H9 (cell line): ENCODE results near the gene NPBWR2. TPM values are rescaled to one million over a fixed set of nuclear protein-coding genes. Genes with fewer than 3 reads are reported as not detected.

Experiments used
- DNase-seq: peaks from one replicate; pipeline ENCODE4 v3.0.0-alpha.2; 2017
- H2AFZ ChIP-seq: one replicate; pipeline ENCODE4 v1.6.1; 2013; ENCODE audit warnings: mild to moderate bottlenecking, low read length, control low read depth, moderate library complexity
- H2AK5ac ChIP-seq: 2 replicates; pipeline ENCODE4 v1.6.1; 2013; ENCODE audit warnings: low read length, control low read depth, mixed read lengths; ENCODE audit not compliant: insufficient read length
- H2BK120ac ChIP-seq: one replicate; pipeline ENCODE4 v1.6.1; 2013; ENCODE audit warnings: low read depth, mild to moderate bottlenecking, low read length, control low read depth, inconsistent platforms; ENCODE audit not compliant: poor library complexity, severe bottlenecking
- H2BK12ac ChIP-seq: 2 replicates; pipeline ENCODE4 v1.6.1; 2013; ENCODE audit warnings: low read length, control low read depth, mixed read lengths, low read depth; ENCODE audit not compliant: insufficient read length
- H2BK15ac ChIP-seq: 2 replicates; pipeline ENCODE4 v1.6.1; 2013; ENCODE audit warnings: low read depth, low read length, control low read depth
- H2BK20ac ChIP-seq: one replicate; pipeline ENCODE4 v1.6.1; 2013; ENCODE audit warnings: low read depth, mild to moderate bottlenecking, low read length, control low read depth, inconsistent platforms; ENCODE audit not compliant: poor library complexity, severe bottlenecking
- H2BK5ac ChIP-seq: 2 replicates; pipeline ENCODE4 v1.6.1; 2013; ENCODE audit warnings: low read length, control low read depth, mixed read lengths; ENCODE audit not compliant: insufficient read length
- H3K14ac ChIP-seq: 2 replicates; pipeline ENCODE4 v1.6.1; 2013; ENCODE audit warnings: low read length, control low read depth; ENCODE audit not compliant: insufficient read depth
- H3K18ac ChIP-seq: 2 replicates; pipeline ENCODE4 v1.6.1; 2013; ENCODE audit warnings: low read depth, mild to moderate bottlenecking, mixed read lengths, low read length, control low read depth; ENCODE audit not compliant: insufficient read length
- H3K23ac ChIP-seq: 2 replicates; pipeline ENCODE4 v1.6.1; 2013; ENCODE audit warnings: low read length, control low read depth, mixed read lengths, low read depth; ENCODE audit not compliant: insufficient read length
- H3K23me2 ChIP-seq: 2 replicates; pipeline ENCODE4 v1.6.1; 2013; ENCODE audit warnings: low read depth, mild to moderate bottlenecking, mixed read lengths, low read length, control low read depth; ENCODE audit not compliant: insufficient read length, poor library complexity, severe bottlenecking
- H3K27ac ChIP-seq: 2 replicates; pipeline ENCODE4 v1.5.1; 2013; ENCODE audit warnings: low read length, control low read depth, mixed read lengths, low read depth; ENCODE audit not compliant: insufficient read length
- H3K27me3 ChIP-seq: 2 replicates; pipeline ENCODE4 v1.6.1; 2013; ENCODE audit warnings: low read length, control low read depth, inconsistent platforms; ENCODE audit not compliant: insufficient read depth
- H3K4ac ChIP-seq: 2 replicates; pipeline ENCODE4 v1.6.1; 2013; ENCODE audit warnings: low read depth, mild to moderate bottlenecking, control low read depth, inconsistent platforms, low read length, moderate library complexity
- H3K4me1 ChIP-seq: 2 replicates; pipeline ENCODE4 v1.6.1; 2013; ENCODE audit warnings: low read length, control low read depth, inconsistent platforms; ENCODE audit not compliant: insufficient read depth
- H3K4me2 ChIP-seq: 2 replicates; pipeline ENCODE4 v1.6.1; 2013; ENCODE audit warnings: low read length, control low read depth, mixed read lengths; ENCODE audit not compliant: insufficient read length, insufficient read depth
- H3K56ac ChIP-seq: 2 replicates; pipeline ENCODE4 v1.6.1; 2013; ENCODE audit warnings: low read depth, mild to moderate bottlenecking, mixed read lengths, low read length, control low read depth; ENCODE audit not compliant: insufficient read length
- H3K79me1 ChIP-seq: 2 replicates; pipeline ENCODE4 v1.6.1; 2013; ENCODE audit warnings: low read depth, mild to moderate bottlenecking, moderate library complexity, low read length, control low read depth, inconsistent platforms; ENCODE audit not compliant: insufficient read depth, poor library complexity, severe bottlenecking
- H3K79me2 ChIP-seq: 2 replicates; pipeline ENCODE4 v1.6.1; 2013; ENCODE audit warnings: low read length, control low read depth, inconsistent platforms; ENCODE audit not compliant: insufficient read depth
- H3K9ac ChIP-seq: 2 replicates; pipeline ENCODE4 v1.6.1; 2013; ENCODE audit warnings: low read length, control low read depth, mixed read lengths; ENCODE audit not compliant: insufficient read length; ENCODE audit errors: extremely low read depth
- H3K9me3 ChIP-seq: one replicate; pipeline ENCODE4 v1.6.1; 2013; ENCODE audit warnings: low read depth, low read length, inconsistent platforms; ENCODE audit not compliant: control insufficient read depth
- H3T11ph ChIP-seq: one replicate; pipeline ENCODE4 v1.6.1; 2013; ENCODE audit warnings: mild to moderate bottlenecking, low read length, control low read depth, inconsistent platforms
- H4K20me1 ChIP-seq: one replicate; pipeline ENCODE4 v1.6.1; 2013; ENCODE audit not compliant: control insufficient read depth, insufficient read length, insufficient read depth
- H4K5ac ChIP-seq: 2 replicates; pipeline ENCODE4 v1.6.1; 2013; ENCODE audit warnings: low read depth, mild to moderate bottlenecking, mixed read lengths, low read length, control low read depth; ENCODE audit not compliant: insufficient read length
- H4K8ac ChIP-seq: replicated peaks from 2 replicates; pipeline ENCODE4 v1.6.1; 2013; ENCODE audit warnings: low read length, control low read depth, mixed read lengths, low read depth; ENCODE audit not compliant: insufficient read length
- H4K91ac ChIP-seq: 2 replicates; pipeline ENCODE4 v1.6.1; 2013; ENCODE audit warnings: low read depth, mild to moderate bottlenecking, moderate library complexity, mixed read lengths, low read length, control low read depth; ENCODE audit not compliant: insufficient read length
- H3K27ac Mint-ChIP-seq, 3 experiments: 2 replicates in 2 of 3; 3 replicates in 1 of 3; pipeline ENCODE4 v1.8.0; 2020 to 2021; ENCODE audit warnings: mixed read lengths in 3 of 3, mild to moderate bottlenecking in 1 of 3, moderate library complexity in 1 of 3
- H3K27me3 Mint-ChIP-seq: 2 replicates; pipeline ENCODE4 v1.8.0; 2021; ENCODE audit warnings: low read depth, mild to moderate bottlenecking, moderate library complexity, mixed read lengths
- H3K36me3 Mint-ChIP-seq, 3 experiments: 2 replicates in 2 of 3; 3 replicates in 1 of 3; pipeline ENCODE4 v1.8.0; 2020 to 2021; ENCODE audit warnings: low read depth in 3 of 3, mixed read lengths in 3 of 3; ENCODE audit not compliant: insufficient read depth in 1 of 3
- H3K4me1 Mint-ChIP-seq, 2 experiments: 2 replicates each; pipeline ENCODE4 v1.8.0; 2020; ENCODE audit warnings: mixed read lengths in 2 of 2
- H3K4me3 Mint-ChIP-seq, 2 experiments: 2 replicates in 1 of 2; 3 replicates in 1 of 2; pipeline ENCODE4 v1.8.0; 2020 to 2021; ENCODE audit warnings: mild to moderate bottlenecking in 2 of 2, mixed read lengths in 2 of 2, moderate library complexity in 1 of 2
- H3K9me3 Mint-ChIP-seq, 2 experiments: 2 replicates in 1 of 2; 3 replicates in 1 of 2; pipeline ENCODE4 v1.8.0; 2020; ENCODE audit warnings: mild to moderate bottlenecking in 2 of 2, mixed read lengths in 2 of 2, moderate library complexity in 1 of 2
- WGBS: extraction: QIAGEN DNeasy Blood & Tissue Kit; methylation state at CpG from one replicate; pipeline ENCODE4 v1.1.7; 2013; ENCODE audit warnings: missing lambda C conversion rate, low lambda C conversion rate, mixed read lengths; ENCODE audit not compliant: insufficient read length; ENCODE audit errors: extremely low coverage; 5-methylcytosine and 5-hydroxymethylcytosine counted together
- total RNA-seq: library from RNA; stranded (reverse); gene quantifications from 2 replicates; pipeline ENCODE4 v1.2.1, GENCODE V29; 2021
- TF ChIP-seq, protein P1 (sequence below): fragments of 200-600 bp; sonication (generic); conservative IDR thresholded peaks from 3 replicates; pipeline ENCODE4 v1.8.0; 2021; ENCODE audit warnings: antibody characterized with exemption, mild to moderate bottlenecking

Gene NPBWR2
- total RNA-seq, 1 experiment from 2014 or later: not detected

DNA sequence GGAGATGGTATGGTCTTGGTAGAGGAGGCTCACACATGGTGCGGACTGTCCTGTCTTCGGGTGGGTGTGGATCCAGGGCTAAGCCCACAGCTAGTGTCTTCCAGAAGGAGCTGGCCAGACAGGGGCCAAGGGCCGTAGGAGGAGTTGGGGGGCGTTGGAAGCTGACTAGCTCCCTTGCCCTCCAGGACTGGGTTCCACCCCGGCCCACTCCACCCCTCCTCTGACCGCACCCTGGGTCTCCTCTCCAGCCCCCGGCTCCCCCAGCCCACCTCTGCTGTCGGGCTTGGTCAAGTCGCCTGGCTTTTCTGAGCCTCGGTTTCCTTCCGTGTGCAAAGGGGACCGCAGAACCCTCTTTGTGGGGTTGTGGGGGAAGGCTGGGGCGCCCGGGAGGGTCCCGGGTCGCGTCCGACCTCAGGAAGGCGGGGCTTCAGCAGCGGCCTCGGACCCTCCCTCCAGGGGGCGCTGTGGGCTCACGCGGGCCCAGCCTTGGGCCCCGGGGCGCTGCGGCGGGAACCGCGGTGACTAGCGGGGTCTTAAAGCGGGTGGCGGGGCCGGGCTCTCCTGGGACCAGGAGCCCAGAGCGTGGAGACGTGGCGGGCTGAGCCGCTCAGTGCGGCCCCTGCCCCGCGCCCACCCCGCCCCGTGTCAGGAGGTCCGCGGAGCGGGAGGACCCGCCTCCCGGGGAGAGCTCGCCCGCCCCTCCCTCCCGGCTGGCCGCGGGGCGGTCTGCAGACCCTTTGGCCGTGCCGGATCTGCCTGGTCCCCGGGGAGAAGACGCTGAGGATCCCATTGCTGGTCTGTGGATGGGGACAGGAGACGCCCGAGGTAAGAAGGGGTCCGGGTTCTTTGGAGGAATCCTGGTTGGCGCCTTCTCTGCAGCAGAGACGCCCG, 5.4 kb downstream of the NPBWR2 start:
- no peak overlapping the region for H3K23ac ChIP-seq
- H2BK15ac ChIP-seq: no peak overlapping the region
- Mint-ChIP-seq H3K4me1 (peaks cover 9 to 11% of the 10 kb centered on the region in 2 experiments; a peak in 3 of 4 replicates), H3K27me3 (peaks cover 40% of the 10 kb centered on the region), H3K27ac (no peak overlapping the region), H3K9me3 (peaks cover 0 to under 1% of the 10 kb centered on the region in 2 experiments; a peak in 2 of 5 replicates), H3K36me3 (peaks cover 0 to under 1% (median 0%) of the 10 kb centered on the region in 3 experiments; a peak in 1 of 7 replicates), H3K4me3 (peak overlapping the region; percentile 62 to 83)
- no peak overlapping the region for H3K56ac ChIP-seq
- peaks cover 3% of the 10 kb centered on the region; the same call in 1 of the 2 replicates for H3K27me3 ChIP-seq
- no peaks in the 10 kb centered on the region for H4K20me1 ChIP-seq
- no peak overlapping the region for H4K5ac ChIP-seq
- H3T11ph ChIP-seq: no peak overlapping the region
- H3K4ac ChIP-seq: no peak overlapping the region
- H2BK20ac ChIP-seq: no peak overlapping the region
- H3K4me1 ChIP-seq: no peaks in the 10 kb centered on the region
- H2AFZ ChIP-seq: no peak overlapping the region
- DNase-seq: peak; percentile 74
- H2AK5ac ChIP-seq: no peak overlapping the region
- H4K8ac ChIP-seq: no peak overlapping the region
- no peak overlapping the region for H2BK5ac ChIP-seq
- no peak overlapping the region for H2BK12ac ChIP-seq
- peak overlapping the region; percentile 50 for H3K4me2 ChIP-seq
- TF ChIP-seq, protein P1, sequence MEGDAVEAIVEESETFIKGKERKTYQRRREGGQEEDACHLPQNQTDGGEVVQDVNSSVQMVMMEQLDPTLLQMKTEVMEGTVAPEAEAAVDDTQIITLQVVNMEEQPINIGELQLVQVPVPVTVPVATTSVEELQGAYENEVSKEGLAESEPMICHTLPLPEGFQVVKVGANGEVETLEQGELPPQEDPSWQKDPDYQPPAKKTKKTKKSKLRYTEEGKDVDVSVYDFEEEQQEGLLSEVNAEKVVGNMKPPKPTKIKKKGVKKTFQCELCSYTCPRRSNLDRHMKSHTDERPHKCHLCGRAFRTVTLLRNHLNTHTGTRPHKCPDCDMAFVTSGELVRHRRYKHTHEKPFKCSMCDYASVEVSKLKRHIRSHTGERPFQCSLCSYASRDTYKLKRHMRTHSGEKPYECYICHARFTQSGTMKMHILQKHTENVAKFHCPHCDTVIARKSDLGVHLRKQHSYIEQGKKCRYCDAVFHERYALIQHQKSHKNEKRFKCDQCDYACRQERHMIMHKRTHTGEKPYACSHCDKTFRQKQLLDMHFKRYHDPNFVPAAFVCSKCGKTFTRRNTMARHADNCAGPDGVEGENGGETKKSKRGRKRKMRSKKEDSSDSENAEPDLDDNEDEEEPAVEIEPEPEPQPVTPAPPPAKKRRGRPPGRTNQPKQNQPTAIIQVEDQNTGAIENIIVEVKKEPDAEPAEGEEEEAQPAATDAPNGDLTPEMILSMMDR: peak; percentile 97
- no peaks in the 10 kb centered on the region for H3K23me2 ChIP-seq
- no peaks in the 10 kb centered on the region for H3K9me3 ChIP-seq
- no peak overlapping the region for H3K18ac ChIP-seq
- H3K14ac ChIP-seq: no peak overlapping the region
- no CpG with 5 or more reads among the region's 64 CpGs for WGBS
- no peak overlapping the region for H3K9ac ChIP-seq
- H3K27ac ChIP-seq: no peak overlapping the region
- no peaks in the 10 kb centered on the region for H3K79me1 ChIP-seq
- no peak overlapping the region for H2BK120ac ChIP-seq
- H4K91ac ChIP-seq: no peak overlapping the region
- no peaks in the 10 kb centered on the region for H3K79me2 ChIP-seq
